ENCODE data around the gene ANTXR1. TPM values are rescaled to one million over a fixed set of nuclear protein-coding genes. Genes with fewer than 3 reads are reported as not detected.

The ANTXR1 gene
- total and polyA plus RNA-seq, 2 of the 8 experiments (the other 6 are each of a cell fraction or from before 2014, with no cell fraction given) = 15.8 to 44.3 TPM

DNA sequence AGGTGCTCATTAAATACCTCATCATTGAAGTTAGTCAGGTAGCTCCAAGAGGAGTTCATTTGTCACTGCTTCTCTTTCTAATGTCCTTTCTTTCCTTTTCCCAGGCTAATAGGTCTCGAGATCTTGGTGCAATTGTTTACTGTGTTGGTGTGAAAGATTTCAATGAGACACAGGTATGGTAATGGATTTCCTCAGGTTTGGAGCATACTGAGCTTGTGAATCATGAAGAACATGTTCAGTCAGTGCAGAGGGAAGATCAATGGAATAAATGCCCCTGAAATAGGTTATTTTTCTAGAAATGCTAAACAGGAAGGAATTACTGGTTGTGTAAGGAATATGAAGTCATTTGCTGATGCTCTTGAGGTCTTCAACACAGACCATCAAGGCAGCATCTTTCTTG lies 62.5 kb downstream of the ANTXR1 start (continued):
- TF ChIP-seq SP1 (IDR thresholded peaks at IDR 0.05; ENCODE audit: low read depth, low read length) = no peak

All from H1 (cell line).